NCI-H774 (cell line): ENCODE data around the gene SMCR8.
"Not testable (repeated sequence)": the region's sequence is repeated elsewhere in the genome, so short reads cannot be mapped to it uniquely, and the experiment has no call there.

Experiments
- DNase-seq: peaks from one replicate; lab custom pipeline; 2025; lab: John Stamatoyannopoulos, UW

SMCR8 gene, protein sequence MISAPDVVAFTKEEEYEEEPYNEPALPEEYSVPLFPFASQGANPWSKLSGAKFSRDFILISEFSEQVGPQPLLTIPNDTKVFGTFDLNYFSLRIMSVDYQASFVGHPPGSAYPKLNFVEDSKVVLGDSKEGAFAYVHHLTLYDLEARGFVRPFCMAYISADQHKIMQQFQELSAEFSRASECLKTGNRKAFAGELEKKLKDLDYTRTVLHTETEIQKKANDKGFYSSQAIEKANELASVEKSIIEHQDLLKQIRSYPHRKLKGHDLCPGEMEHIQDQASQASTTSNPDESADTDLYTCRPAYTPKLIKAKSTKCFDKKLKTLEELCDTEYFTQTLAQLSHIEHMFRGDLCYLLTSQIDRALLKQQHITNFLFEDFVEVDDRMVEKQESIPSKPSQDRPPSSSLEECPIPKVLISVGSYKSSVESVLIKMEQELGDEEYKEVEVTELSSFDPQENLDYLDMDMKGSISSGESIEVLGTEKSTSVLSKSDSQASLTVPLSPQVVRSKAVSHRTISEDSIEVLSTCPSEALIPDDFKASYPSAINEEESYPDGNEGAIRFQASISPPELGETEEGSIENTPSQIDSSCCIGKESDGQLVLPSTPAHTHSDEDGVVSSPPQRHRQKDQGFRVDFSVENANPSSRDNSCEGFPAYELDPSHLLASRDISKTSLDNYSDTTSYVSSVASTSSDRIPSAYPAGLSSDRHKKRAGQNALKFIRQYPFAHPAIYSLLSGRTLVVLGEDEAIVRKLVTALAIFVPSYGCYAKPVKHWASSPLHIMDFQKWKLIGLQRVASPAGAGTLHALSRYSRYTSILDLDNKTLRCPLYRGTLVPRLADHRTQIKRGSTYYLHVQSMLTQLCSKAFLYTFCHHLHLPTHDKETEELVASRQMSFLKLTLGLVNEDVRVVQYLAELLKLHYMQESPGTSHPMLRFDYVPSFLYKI

DNA sequence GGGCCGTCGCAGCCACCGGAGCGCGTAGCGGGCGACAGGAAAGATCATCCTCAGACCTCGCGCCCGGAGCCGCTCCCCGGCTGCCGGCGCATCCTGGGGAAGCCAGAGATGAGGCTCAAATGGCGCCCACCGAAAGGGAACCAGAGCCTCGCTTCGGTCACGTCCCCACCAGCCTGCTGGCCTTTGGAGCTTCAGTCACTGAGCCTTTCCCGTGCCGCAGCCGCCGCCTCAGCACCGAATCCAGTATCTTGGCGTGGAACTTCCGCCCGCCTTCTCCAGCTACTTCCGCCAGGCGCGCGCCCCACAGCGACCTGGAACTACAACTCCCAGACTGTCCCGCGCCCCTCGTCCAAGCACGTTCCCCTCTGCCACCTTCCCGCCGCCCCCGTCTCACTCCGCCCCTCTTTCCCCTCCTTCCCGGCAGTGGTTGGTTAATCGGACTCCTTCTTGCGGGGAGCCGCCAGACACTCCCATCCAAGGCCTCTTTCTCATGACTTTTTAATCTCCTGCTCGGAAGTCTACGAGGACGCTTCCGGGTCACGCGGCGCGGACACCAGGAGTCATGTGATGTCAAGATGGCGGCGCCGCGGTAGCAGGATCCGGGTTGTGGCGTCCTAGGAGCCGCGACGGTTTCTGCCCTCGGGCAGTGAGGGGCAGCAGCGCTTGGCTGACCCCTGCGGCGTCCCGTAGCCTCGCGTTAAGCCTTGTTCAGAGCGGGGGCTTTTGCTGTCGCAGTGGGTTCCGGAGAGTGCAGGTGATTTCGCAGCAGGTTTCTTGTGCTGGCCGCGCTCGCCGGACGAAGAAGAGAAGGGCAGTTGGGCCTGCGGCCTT lies at the start of gene SMCR8, which contains the start of gene TOP3A:
Gene SMCR8 (plus strand): TSS at position 563 of the 831 bp plus-strand sequence. CDS start 497 bp downstream, outside the sequence.
Gene TOP3A (minus strand): TSS at position 264 of the 831 bp plus-strand sequence. CDS start 216 bp downstream, at position 48.
- DNase-seq = peak; percentile 70

DNA sequence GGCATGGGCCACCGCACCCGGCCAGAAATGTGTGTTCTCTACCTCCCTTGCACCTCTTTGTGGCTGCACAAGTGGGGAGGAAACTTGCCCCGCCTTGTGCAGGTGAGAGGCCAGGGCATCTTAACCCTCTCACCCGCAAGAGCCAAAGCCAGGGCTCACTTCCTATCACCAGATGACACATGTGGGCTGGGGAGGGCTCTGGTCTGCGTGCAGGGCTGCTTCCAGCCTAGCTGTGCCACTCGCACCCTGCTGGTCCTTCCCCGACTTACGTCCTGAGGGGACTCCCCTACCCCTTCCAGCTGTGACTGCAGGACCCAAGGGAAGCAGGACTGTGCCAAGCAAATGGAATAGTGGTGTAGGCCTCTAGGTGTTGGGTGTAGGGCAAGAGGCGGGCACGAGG lies 47.7 kb upstream of the SMCR8 start:
- no peak for DNase-seq

DNA sequence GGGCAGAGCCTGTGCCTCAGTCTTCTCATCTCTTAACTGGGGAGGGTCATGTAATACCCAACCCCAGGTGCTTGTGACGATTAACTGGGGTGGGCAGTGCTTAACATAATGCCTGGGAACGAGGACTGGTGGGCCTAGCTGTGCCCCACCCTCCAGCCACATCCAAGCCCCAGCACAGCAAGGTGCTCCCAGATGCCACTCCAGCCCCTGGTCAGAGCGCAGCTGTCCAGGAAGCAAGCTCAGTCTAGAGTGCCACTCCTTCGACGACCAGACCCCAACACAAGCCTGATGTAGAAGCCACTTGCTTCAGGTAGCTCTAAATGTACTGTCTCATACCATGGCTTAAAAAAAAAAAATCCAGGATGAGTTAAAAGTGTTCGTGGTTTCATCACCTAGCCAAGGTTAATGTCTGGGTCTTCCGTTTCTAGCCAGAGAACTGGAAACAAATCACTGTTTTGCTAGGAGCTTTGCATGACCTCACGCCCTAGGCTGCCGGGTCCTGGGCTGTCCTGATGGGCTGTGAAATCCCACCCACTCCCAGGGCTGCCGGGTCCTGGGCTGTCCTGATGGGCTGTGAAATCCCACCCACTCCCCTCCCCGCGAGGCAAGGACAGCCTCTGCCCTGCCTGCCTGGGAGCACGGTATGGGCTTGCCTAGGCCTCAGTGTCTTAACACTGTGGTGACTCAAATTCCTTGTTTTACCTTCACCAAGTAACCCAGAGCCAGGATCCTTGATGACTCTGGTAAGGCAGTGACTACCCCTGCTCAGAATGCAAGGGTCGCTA lies 47.0 kb upstream of the SMCR8 start:
- no peak for DNase-seq

DNA sequence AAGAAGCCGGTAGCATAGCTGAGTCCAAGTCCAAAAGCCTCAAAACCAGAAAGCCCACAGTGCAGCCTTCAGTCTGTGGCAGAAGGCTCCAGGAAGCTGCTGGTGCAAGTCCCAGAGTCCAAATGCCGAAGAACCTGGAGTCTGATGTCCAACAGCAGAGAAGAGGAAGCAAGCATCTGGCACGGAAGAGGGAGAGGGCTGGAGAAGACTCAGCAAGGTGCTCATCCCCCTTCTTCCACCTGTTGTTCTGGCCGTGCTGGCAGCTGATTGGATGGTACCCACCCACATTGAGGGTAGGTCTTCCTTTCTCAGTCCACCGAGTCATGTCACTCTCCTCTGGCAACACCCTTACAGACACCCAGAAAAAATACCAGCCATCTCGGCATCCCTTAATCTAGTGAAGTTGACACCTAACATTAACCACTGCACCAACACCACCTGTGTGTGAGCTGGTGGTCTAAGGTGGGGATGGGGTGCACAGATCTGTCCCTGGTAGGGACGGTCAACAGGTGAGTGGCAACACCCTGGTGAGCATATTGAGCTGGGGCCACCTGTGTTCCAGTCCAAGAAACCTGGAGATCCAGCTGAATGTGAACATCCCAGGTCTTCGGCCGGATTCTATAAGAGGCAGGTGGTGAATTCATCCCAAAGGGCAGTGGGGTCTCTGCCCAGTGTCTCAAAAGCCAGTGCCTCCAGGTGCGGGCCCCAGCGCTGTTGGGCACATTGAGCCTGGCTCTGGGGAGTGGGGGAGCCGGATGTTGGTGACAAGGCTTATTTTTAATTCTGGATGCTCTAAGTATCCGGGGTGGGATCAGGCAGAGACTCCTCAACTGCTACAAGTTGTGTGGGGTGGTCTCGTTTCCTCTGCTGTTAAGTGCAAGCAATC lies 44.8 kb upstream of the SMCR8 start:
- DNase-seq = no peak

DNA sequence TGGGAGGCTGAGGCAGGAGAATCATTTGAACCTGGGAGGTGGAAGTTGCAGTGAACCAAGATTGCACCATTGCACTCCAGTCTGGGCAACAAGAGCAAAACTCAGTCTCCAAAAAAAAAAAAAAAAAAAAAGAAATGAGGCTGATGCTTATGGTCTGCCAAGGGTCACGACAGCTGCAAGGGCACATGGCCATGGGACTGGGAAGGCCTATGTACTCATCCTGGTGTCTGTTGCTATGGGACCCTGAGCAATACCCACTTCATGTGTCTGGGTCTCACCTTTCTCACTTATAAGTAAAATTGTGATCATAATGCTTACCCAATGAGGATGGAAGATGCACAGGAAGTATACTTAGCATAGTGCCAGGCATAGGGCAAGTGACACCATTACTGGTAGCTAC lies 38.0 kb upstream of the SMCR8 start:
- DNase-seq = no peak

DNA sequence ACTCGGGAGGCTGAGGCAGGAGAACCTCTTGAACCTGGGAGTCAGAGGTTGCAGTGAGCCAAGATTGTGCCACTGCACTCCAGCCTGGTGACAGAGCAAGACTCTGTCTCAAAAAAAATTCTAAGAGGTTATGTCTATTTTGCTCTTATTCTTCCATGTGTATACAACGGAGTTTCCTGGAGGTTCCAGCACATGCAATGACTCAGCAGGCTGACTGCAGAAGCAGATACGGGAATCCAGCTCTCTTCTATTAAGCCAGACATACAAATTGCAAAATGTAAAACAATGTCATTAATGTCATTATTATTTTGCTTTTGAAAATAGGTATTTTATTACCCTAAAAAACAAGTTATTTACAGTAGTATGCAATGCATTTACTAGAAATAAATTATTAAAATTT lies 36.2 kb upstream of the SMCR8 start:
- no peak for DNase-seq

DNA sequence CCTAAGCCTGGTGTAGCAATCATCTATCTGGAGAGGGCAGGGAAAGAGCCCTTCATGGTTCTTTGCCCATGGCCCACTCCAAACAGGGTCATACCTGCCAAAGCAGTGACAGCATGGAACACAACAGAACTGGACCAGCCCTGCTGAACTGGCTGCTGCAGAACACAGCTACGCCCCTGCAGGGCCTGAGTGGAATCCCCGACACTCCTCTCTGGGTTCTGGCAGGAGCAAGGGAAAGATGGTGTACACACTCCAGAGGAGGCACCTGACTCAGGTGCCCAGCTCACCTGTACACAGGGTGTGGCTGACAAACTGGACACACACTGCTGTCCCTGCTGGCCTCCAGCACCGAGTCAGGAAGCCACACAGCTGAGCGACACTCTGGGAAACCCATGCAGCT lies 34.8 kb upstream of the SMCR8 start:
- DNase-seq = no peak

DNA sequence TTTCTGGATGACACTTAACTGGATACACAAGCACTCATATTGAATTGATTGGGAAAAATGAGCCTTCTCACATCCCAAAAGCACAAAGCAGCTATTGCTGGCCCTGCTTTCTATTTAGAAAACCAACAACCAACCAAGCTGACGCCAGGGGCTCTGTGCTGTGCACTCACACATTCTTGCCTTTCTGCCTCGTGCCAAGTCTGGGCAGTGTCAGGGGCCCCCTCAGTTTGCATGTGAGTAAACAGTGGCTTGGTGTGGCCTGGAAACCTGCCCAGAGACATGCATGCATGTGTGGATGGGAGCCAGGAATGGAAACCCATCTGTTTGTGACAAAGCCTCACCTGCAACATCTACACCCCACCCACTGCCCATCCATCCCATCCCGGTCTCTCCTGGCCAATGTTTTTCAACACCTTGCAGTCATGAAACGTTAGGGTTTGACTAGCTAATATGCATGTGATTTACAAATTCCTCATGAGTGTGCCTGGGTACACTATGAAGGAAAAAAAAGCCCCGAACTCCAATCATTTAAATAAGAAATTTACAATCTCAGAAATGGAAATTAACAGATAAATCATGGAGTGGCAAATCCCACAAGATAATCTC lies 34.2 kb upstream of the SMCR8 start:
- DNase-seq = no peak

DNA sequence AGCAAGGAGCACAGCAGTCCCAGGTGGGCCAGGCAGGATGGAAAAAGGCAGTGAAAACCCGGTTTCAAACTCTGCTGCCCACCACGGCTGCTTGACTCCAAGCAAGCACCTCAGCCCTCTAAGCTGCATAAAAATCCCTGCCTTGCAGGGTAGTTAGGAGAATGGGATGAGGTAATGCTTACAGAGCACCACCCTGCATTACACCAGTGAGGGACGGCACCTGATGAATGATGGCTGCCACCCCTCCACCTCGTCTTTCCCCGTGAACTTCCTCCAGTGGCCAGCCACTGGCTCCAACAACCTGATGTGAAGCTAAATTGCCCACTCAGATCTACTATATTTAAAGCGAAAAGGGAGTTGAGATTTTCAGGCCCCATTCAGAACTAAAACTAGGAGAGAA lies 33.3 kb upstream of the SMCR8 start:
- no peak for DNase-seq

DNA sequence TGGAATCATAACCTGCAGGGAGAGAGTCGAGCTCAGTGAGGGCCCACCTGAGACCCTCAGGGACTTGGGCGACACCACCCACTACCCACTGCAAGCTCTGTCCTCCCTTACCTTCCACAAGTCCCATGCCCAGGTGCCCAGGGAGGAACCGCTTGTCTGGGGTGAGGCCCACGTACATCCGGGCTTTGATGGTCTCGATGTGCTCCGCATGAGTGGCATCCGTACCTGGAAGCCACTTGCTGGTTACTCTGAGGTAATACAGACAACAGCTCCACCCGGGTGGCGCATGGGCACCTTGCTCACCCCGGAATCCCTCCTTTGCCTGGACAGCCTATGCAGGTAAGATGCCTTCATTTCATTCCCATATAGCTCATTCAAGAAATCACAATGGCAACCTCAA lies 29.8 kb upstream of the SMCR8 start:
- no peak for DNase-seq

DNA sequence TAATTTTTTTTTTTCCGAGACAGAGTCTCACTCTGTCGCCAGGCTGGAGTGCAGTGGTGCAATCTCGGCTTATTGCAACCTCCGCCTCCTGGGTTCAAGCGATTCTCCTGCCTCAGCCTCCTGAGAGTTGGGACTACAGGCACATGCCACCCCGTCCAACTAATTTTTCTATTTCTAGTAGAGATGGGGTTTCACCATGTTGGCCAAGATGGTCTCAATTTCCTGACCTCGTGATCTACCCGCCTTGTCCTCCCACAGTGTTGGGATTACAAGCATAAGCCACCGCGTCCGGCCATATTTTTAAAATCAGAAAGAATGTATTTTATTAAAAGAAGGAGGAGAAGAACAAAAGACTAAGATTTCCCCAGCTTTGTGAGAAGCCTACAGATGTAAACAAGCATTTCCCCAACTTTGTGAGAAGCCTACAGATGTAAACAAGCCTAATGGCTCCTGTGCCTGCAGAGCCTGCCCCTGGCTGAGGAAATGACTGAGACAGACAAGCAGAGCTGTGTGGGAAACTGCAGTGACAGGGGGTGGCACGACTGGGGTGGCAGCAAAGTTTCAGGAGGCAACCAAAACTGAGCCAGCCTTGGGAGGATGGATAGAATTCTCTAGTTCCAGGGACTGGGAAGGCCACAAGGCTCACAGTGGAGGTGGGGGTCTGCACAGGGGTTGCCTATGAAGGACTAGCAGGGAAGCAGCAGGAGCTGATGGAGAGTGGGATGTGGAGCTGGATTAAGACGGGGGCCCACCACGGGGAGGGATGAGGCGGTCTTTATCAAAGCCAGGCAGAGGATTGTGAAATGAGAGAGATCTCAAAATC lies 23.2 kb upstream of the SMCR8 start:
- DNase-seq = no peak

DNA sequence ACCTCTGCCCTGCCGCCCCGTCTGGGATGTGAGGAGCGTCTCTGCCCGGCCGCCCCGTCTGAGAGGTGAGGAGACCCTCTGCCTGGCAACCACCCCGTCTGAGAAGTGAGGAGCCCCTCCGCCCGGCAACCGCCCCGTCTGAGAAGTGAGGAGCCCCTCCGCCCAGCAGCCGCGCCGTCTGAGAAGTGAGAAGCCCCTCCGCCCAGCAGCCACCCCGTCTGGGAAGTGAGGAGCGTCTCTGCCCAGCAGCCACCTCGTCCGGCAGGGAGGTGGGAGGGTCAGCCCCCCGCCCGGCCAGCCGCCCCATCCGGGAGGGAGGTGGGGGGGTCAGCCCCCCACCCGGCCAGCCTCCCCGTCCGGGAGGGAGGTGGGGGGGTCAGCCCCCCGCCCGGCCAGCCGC lies 17.0 kb upstream of the SMCR8 start:
- not testable (repeated sequence) for DNase-seq

DNA sequence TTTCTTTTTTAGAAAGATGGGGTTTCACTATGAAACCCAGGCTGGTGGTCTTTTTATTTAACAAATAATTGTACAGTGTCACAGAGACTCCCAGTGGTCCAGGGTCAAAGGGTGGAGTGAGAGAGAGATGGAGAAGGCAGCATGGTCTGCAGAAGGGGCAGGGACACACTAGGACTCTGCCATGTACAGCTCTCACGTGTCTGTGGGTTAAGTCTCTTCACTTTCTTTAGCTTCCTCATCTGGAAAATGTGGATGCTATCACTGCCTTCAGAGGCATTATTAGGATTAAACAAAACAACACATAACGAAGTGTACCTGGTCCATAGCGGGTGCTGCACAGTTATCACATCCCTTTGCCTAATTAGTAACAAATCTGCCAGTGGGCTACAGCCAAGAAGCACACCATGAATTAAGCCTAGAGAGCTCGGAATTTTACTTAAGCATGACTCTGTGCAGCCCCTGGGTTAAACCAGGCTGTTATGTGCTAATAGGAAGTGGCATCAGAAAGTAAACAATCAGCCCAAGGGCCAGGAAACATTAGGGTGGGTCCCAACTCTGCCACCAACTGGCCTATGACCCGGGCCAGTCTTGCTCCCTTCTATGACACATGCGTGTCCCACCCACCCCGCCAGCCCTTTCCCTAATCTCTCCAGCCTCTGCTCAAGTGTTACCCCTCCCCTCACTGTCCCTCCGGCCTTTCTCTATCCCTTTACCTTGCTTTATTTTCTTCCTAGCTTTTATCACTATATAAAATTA lies 14.2 kb upstream of the SMCR8 start:
- DNase-seq = no peak

DNA sequence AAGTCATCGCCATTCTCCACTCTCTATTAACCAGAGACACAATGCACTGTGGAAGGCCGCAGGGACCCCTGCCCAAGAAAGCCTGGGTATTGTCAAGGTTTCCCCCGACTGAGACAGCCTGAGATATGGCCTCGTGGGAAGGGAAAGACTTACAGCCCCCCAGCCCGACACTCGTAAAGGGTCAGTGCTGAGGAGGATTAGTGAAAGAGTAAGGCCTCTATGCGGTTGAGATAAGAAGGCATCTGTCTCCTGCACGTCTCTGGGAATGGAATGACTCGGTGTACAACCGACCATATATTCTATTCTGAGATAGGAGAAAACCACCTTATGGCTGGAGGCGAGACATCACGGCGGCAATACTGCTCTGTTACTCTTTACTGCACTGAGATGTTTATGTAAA lies 11.9 kb upstream of the SMCR8 start:
- DNase-seq = not testable (repeated sequence)

DNA sequence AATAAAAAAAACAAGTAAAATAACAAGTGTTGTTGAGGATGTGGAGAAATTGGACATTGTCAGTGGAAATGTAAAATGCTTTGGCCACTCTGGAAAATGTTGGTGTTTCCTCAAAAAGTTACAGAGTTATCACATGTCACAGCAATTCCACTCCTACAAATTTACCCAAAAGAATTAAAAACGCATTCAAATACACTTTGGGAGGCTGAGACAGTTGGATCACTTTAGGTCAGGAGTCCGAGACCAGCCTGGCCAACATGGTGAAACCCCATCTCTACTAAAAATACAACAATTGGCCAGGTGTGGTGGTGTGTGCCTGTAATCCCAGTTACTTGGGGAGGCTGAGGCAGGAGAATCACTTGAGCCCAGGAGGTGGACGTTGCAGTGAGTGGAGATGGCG lies 5.9 kb upstream of the SMCR8 start:
- no peak for DNase-seq

DNA sequence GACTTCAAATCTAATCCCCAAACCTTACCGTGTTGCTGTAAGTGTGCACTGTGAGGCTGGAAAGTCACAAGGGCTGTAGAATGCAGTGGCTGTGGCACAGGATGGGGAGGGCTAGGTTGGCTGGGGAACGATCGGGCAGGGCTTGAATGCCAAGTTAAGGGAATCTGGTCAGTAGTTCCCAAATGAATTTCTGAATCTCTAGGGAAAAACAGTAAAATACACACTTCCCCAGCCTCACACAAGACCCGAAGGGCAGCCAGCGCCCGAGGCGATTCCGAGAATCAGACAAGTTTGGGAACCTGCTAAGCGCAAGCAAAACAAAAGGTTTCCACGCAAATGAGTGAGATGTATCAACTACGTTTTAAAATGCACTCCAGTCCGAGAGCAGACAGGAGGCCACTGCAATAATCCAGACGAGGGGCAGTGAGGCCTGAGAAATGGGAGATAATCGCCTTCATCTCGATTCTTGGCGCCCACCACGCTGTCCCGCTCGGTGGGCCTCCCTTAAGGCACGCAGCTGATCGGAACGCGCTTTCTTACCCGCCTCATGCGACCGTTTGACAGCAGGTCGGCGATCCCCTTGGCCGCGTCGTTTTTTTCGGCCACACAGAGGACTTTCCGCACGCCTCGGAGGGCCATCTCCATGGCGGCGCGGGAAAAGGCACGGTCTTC lies 898 bp upstream of the SMCR8 start:
- DNase-seq = no peak

DNA sequence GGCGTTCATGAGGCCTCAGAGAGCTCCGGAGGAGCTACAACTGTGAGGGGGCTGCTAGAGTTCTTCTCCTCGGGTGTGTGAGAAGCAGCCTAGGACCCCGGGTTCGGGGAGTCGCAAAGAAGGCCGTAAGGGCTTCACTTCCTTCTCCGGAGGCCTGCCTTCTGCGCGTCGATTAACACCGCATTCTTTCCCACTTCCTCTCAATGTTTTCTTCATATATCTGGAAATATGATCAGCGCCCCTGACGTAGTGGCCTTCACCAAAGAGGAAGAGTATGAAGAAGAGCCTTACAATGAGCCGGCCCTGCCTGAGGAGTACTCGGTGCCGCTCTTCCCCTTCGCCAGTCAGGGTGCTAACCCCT lies 449 bp downstream of the SMCR8 start:
- no peak for DNase-seq

DNA sequence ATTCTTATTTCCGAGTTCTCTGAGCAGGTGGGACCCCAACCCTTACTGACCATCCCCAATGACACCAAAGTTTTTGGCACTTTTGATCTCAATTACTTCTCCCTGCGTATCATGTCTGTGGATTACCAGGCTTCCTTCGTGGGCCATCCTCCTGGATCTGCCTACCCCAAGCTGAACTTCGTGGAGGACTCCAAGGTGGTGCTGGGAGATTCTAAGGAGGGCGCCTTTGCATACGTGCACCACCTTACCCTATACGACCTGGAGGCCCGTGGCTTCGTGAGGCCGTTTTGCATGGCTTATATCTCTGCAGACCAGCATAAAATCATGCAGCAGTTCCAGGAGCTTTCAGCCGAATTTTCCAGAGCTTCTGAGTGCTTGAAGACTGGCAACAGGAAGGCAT lies 868 bp downstream of the SMCR8 start:
- no peak for DNase-seq
